RPMI7951 (cell line): ENCODE results near the gene KLHL3. TPM values are rescaled to one million over a fixed set of nuclear protein-coding genes. Genes with fewer than 3 reads are reported as not detected.

Experiments
- DNase-seq: peaks from one replicate; pipeline ENCODE4 v3.0.0-alpha.2; 2012; ENCODE audit warnings: low read depth
- total RNA-seq: library from RNA; depleted of rRNA; stranded (reverse); fragments of >200 nt; shearing (Covaris generic); gene quantifications from 2 replicates; pipeline ENCODE4 v1.2.3, GENCODE V29; 2014

KLHL3 gene
- total RNA-seq, 1 experiment from 2014 or later, result 0.72 TPM

- no peak for DNase-seq
Observed at GRCh38 chr5:137632716-137633115, 103.2 kb downstream of the KLHL3 start.

GRCh38 chr5:137631453-137631852 is 104.4 kb downstream of the KLHL3 start:
- no peak for DNase-seq

GRCh38 chr5:137630972-137631370 is 104.9 kb downstream of the KLHL3 start:
- DNase-seq, result no peak

DNA sequence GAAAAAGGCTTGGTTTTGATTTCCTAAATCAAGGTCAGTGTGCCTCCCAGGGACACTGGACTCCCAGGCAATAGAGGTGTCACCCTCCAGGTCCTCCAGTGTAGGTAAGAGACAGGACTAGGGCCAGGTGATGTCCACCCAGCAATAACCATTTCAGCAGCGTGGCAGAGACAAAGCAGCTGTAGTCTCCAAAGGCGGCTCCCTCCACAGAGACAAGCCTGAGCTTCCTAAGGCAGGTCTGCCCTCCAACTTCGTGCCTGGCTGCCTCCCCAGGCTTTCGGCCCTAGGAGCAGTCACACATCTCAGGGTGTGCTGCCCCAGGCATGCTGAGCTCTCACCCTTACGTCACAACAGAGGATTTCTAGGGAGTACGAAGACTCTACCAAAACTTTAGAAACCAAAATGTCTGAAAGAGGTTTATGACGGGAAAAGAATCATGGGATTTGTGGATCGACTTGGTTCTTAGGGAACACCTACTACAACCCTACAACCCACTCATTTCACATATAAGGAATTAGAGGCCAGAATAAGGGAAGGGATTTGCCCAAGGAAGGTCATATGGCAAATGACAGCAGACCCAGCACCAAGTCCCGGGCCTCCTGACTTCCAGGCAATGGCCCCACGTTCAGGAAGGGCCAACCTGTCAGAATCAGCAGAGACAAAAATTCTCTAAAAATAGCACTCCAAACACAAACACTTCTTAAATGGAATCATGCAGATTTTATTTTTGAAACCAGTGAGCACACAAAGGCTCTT is 105.5 kb downstream of the KLHL3 start:
- DNase-seq, result no peak

- peak; percentile 45 for DNase-seq
Observed at GRCh38 chr5:137629646-137630045, 106.2 kb downstream of the KLHL3 start.

- DNase-seq, result no peak
Observed at GRCh38 chr5:137627706-137628105, 108.2 kb downstream of the KLHL3 start.

GRCh38 chr5:137627293-137627692 is 108.6 kb downstream of the KLHL3 start:
- DNase-seq, result no peak

- no peak for DNase-seq
Observed at GRCh38 chr5:137624786-137625349, 111.0 kb downstream of the KLHL3 start.

- DNase-seq, result peak; percentile 80
Observed at GRCh38 chr5:137622850-137623249, 113.0 kb downstream of the KLHL3 start.

GRCh38 chr5:137621861-137622823 is 113.7 kb downstream of the KLHL3 start:
- DNase-seq, result peak; percentile 87

GRCh38 chr5:137621306-137621705 is 114.6 kb downstream of the KLHL3 start:
- no peak for DNase-seq

DNA sequence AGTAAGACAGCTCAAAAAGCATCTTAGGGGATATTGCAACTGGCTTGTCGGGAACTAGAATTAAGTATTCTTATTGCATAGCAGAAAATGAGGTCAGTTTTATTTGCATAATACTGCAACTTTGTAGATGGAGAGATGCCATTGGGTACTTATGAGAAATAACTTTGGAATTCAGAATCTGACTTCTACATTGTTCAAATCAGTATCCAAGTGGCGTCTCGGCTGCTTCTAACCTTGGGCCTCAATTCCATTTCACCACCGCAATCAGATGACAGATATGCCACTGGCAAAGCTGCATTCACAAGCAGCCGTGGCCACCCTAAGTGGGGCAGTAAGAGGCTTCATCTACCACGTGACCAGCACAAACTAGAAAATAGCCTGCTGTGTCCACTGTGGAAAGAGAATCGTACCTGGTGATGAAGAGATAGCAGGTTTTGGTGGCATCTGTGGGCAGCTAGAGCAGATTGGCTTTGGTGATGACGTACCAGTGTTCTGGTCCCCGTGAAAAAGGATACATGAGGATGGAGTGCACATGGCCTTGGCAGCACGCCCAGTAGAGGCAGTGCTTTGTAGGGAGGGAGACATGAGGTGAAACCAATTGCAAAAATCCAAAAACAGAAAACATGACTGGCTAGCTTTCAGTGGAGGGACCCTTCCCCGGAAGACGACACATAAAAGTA is 116.6 kb downstream of the KLHL3 start:
- DNase-seq, result peak; percentile 81

- no peak for DNase-seq
Observed at GRCh38 chr5:137618476-137618875, 117.4 kb downstream of the KLHL3 start.

GRCh38 chr5:137617528-137618205 is 118.2 kb downstream of the KLHL3 start:
- DNase-seq, result peak; percentile 60

GRCh38 chr5:137616046-137616445 is 119.8 kb downstream of the KLHL3 start:
- DNase-seq, result no peak

- no peak for DNase-seq
Observed at GRCh38 chr5:137615171-137615775, 120.6 kb downstream of the KLHL3 start.

- DNase-seq, result no peak
Observed at GRCh38 chr5:137613554-137614265, 122.2 kb downstream of the KLHL3 start.

DNA sequence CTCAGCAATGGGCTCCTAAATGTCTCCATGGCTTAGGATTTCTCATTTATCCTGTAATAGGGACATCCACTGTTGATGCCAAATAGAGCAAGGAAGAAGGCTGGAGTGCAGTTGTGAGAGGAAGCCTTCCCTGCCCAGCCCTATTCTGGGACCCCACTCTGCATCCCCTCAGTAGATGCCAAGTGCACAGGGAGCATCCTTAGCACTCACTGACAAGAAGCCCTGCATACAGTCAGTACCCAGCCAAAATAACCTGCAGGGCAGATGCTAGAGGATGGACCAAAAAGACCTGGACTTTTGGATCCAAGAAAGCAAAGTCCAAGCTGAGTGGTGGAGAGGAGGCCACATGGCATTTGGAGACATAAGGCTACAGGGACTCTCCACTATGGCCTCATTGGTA is 123.3 kb downstream of the KLHL3 start:
- DNase-seq, result no peak

DNA sequence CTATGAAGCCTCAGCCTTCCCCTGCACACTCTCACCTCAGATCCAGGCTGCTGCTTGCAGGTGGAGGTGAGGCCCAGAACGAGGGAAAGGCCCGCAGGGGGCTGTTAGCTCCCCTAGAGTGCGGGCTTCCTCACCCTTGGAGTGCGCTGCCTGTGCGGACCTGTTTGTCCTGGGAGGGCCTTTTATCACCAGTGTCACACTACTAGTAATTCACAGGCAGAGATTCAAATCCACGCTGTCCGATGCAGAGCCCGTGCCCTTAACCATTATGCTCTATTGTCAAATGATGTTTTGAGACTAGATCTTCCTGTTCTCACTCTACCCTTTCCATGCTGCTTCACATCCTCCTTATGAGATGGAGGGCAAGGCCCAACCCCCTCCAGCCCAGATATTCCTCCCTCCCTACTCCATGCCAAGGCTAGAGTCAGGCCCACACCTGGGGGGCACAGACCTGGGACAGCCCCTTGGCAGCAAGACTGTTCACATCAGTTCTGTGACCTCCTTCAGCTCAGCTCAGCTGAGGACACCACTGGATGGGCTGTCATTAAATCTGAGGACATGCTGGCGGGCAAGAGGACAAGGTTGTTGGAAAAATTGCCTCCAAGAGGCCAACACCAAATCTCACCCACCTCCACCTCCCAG is 124.0 kb downstream of the KLHL3 start:
- no peak for DNase-seq
